Renal cortical epithelial cell (primary cell): ENCODE data around the gene TUG1. TPM values are rescaled to one million over a fixed set of nuclear protein-coding genes. Genes with fewer than 3 reads are reported as not detected.

Source experiments
- DNase-seq: peaks from one replicate; pipeline ENCODE4 v3.0.0-alpha.2; 2011; ENCODE audit warnings: low read depth
- total RNA-seq: library from RNA; depleted of rRNA; stranded (reverse); fragments of >200 nt; gene quantifications from 2 replicates; pipeline ENCODE4 v1.2.3, GENCODE V29; 2014

The TUG1 gene
- total RNA-seq, result 30.0 and 90.7 TPM in 2 replicates

- peak; percentile 92 for DNase-seq
Measured at GRCh38 chr22:30968924-30969531, at the start of gene TUG1. Gene TUG1 (plus strand): TSS chr22:30969265.

DNA sequence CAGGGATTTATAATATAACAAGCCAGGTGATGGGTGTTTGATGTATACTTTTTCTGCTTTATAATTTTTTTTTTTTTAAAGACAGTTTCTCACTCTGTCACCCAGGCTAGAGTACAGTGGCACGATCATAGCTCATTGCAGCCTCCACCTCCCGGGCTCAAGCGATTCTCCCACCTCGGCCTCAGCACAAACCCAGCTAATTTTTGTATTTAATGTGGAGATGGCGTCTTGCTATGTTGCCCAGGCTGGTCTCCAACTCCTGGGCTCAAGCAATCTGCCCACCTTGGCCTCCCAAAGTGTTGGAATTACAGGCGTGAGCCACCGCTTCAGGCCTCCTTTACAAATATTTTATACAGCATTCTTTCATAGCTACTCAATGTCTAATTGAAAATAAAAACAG is 49.1 kb upstream of the TUG1 start:
- DNase-seq, result no peak

DNA sequence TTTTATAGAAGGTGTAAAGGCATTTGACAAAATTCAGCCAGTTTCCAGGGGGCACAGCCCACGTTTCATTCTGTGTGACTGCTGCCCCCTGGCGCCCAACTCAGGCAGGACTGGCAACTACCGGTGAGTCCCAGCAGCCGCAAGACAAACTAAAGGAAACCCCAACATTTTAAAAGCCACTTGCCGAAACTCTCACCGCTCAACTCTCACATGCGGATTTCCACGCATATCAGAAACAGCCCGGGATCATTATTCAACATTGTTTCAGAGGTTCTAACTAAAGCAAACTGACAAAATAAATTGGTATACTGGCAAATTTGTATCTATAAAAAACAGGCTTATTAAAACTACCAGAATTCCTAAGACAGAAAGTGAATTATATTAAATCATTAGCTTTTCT is 48.7 kb upstream of the TUG1 start:
- peak; percentile 24 for DNase-seq

GRCh38 chr22:30921108-30921507 is 48.0 kb upstream of the TUG1 start:
- DNase-seq, result no peak

DNA sequence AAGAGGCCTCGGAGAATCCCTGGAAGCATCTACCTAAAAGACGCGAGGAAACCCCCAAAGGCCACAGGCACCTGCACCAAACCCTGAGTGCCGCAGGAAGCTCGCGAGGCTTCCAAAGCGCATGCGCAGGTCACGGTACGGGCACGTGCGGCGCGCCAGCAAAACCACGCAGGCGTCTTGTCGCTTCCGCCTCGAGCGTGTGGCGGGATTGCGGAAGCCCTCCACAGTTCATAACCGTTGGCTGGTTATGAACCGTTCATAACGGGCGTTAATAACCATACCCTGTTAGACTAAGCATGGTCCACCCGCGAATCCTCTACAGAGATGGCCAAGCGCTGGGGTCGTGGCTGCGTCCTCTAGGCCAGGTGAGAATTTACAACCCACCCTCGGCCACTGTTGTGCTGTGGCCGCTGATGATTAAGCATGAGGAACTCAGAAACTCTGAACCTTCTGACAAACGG is 46.9 kb upstream of the TUG1 start:
- peak; percentile 19 for DNase-seq

DNA sequence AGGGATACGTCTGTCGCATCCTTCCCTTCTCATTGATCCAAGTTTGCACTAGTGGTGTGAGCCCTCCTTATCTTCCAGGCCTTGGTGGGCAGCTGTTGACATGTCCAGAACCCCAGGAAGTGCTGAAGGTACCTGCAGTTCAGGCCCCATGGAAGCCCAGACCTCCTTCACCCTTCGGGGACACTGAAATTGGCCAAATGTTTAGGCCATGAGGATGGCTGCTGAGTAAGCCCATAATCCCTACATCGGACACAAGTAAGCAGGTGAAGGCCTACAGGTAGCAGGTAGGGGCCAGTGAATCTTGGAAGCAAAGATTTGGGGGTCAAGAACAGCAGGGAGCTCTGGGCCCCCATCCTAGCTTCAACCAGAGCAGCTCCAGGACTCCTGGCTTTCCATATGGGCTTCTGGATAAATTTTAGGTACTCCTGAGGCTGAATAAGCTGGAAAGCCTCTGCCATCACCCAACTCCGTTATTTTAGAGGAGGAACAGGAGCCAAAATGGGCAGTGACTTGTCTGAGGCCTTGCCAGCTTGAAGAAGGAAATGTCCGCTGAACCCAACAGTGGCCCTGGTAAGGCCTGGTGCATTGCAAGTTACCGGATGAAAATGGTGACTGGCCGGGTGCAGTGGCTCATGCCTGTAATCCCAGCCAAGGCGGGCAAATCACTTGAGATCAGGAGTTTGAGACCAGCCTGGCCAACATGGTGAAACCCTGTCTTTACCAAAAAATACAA is 45.7 kb upstream of the TUG1 start:
- DNase-seq, result no peak

DNA sequence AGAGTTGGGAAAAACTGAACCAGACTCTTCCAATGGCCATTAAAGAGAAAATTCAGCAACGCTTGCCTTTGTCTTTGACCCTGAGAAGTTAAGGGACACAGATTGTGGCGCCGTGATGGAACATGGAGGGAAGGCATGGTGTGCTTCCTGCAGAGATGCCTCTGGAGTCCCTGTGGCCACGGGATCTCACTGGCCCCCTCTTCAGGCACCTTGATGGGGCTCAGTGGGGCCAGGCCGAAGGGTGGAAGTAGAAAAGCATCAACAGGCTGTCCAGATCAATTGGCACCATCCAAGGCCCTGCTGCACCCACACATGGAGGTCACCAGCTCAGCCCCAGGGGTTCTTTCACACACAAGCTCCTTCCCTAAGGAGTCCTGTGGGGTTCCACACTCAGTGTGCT is 43.4 kb upstream of the TUG1 start:
- DNase-seq, result no peak

GRCh38 chr22:30926706-30927105 is 42.4 kb upstream of the TUG1 start:
- DNase-seq, result no peak

- DNase-seq, result no peak
Measured at GRCh38 chr22:30927806-30928205, 41.3 kb upstream of the TUG1 start.

- no peak for DNase-seq
Measured at GRCh38 chr22:30928401-30928800, 40.7 kb upstream of the TUG1 start.

DNA sequence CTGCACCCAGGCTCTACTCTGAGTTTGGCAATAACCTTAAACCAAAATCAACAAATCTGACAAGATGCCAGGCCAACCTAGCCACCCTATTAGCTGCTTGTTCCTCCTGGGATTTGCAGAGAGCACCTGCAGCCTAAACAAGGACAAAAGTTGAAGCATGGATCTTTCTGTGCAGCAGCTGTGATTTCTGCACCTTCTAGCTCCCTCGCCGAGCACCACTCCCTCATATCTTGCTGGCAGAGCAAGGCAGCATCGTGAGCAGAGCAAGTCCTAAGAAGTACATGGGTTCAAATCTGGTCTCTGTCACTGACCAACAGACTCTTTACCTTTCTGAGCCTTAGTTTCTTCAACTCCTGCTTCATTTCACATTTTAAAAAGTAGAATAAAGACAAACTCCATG is 38.8 kb upstream of the TUG1 start:
- no peak for DNase-seq

DNA sequence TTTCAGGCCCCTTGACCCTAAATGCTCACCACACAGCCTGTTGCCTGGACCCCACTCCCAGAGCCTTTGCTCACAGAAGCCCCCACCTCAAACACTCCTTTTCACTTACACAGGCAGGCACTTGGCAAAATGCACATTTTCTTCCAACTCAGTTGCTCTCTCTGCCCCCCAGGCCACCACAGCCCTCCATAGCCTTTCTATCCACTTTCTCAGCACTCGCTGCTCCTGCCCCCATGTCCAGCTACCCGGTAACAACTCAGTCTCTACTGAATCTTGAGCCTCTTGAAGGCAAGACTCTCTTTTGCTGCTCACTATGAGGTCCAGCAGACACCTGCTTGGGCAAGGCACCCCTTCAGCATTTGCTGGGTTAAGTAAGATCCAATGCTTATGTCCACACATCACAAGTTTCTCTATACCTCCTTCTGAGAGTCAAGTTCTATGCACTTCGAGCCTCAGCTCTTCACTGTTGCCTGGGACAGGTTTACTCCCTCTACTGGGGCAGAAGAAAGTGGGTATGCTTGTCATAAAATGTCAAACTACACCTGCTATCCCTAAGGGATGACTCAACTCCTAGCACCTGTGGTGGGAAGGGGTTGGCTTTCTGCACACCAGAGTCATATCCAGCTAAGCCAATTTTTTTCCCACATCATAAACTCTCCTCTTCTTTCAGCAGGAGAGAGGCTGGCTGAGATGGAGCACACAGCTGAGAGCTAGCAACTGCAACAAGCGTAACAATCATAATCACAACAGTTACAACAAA is 37.3 kb upstream of the TUG1 start:
- DNase-seq, result no peak

DNA sequence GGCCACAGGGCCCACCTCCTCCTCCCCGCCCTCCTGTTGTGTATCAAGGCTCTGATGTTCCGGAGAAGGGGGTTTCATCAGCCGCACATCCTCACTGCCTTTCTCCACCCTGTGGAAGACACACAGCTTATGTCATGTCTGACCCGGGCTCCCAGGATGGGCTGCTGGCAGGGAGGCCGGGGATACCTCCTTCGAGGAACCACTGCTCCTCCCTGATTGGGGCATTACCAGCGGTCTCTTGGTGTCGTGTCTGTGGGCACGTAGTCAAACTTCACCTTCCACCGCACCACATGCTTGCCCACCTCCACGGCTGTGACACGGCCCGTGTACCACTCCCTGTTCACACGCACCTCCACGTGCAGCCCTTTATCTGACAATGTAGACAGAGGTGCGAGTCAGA is 36.4 kb upstream of the TUG1 start:
- no peak for DNase-seq

DNA sequence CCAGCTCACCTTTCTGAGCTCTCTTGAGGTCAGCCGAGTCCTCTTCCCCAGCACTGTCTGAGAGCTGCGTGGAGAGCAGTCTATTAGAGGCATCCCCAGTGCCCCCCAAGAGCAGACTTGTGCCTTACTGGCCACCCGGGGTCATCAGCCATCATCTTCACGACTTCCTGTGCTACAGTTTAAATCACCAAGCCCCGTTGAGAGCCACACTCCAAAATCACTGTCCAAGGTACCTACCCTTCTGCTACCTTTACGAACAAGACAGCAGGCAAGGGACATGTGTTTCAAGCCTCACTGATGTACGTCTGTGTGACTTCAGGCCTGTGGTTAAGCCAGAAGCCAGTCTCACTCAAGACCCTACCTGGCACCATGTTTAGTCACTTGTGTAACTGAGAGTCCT is 35.6 kb upstream of the TUG1 start:
- DNase-seq, result no peak

GRCh38 chr22:30934053-30934452 is 35.0 kb upstream of the TUG1 start:
- no peak for DNase-seq

DNA sequence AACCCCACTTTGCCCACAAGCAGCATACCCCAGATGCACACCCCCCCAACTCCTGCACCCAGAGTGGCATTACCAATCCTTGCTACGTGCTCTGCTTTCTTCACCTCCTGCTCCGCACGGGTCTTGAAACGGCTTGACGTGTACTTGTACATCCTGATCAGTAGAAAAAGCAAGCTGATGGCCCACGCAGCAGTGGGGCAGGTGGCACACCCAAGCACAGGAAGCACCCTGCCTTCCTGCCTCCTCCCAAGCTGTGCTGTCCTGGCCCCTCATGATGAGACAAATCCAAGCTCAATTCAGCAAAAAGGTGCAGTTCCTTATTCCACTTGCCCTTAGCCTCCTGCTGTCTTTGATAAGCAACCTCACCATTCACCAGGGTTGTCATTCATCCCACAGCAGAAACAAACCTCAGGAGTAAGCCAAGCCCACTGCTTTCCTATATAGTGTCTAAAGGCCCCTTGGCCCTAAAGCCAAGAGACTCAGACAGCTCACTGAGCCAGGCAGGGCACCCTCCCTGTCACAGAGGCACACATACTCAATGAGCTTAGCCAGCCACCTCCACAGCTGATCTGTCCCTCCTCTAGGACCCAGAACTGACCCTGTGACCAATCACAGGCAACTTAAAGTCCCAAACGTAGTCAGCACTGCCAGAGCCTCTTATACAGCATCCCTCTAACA is 28.2 kb upstream of the TUG1 start:
- no peak for DNase-seq

DNA sequence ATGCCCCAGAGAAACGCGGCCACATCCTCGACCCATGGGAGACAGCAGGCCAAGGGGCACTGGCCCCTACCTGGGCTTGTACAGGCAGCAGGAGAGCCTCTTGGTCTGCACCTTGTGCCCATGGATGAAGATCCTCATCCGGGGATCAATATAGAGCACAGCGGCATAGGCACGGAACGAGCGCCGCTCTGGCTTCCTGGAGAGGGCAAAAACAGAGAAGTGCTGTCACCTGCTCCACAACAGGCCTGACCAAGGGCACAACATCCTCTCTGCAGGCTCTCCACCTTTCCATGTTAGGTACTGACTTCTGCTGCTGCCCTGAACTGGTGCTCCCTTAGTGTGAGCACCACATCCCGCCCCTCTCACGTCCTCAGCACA is 27.7 kb upstream of the TUG1 start:
- DNase-seq, result no peak

- DNase-seq, result no peak
Measured at GRCh38 chr22:30943368-30943767, 25.7 kb upstream of the TUG1 start.

- no peak for DNase-seq
Measured at GRCh38 chr22:30944986-30945385, 24.1 kb upstream of the TUG1 start.

GRCh38 chr22:30945653-30946052 is 23.4 kb upstream of the TUG1 start:
- peak; percentile 22 for DNase-seq

- DNase-seq, result no peak
Measured at GRCh38 chr22:30946354-30946753, 22.7 kb upstream of the TUG1 start.

GRCh38 chr22:30947173-30947815 is 21.8 kb upstream of the TUG1 start:
- DNase-seq, result peak; percentile 34
